HEK293 (cell line): Measurements from ENCODE around the gene ZNF507.
"Not testable (repeated sequence)": the region's sequence is repeated elsewhere in the genome, so short reads cannot be mapped to it uniquely, and the experiment has no call there.

ENCODE experiments used
- CTCF ChIA-PET: fragments of 350-600 bp; formaldehyde crosslinking; extraction: SDS; loops from one replicate; lab custom pipeline; 2021; ENCODE audit warnings: antibody characterized with exemption; lab: Yijun Ruan, JAX
- POLR2A ChIA-PET: fragments of 300-600 bp; formaldehyde crosslinking; extraction: SDS; loops from one replicate; lab custom pipeline; 2020; ENCODE audit warnings: antibody characterized with exemption, inconsistent platforms; lab: Yijun Ruan, JAX
- H3K27ac ChIP-seq: fragments of 200-500 bp; sonication (Bioruptor generic); 2 replicates; pipeline ENCODE4 v1.5.1; 2014; ENCODE audit warnings: low read depth, low read length, control low read depth, inconsistent platforms; ENCODE audit errors: extremely low read depth
- H3K36me3 ChIP-seq, 2 experiments: fragments of 200-500 bp in 1 of 2; sonication (Bioruptor generic) in 1 of 2; 1 replicate in 1 of 2; 2 replicates in 1 of 2; pipeline ENCODE4 v1.5.1; 2014 to 2017; ENCODE audit warnings: inconsistent platforms in 2 of 2, low read length in 2 of 2; ENCODE audit not compliant: control insufficient read depth in 2 of 2, insufficient read depth in 1 of 2
- H3K4me1 ChIP-seq: fragments of 200-500 bp; sonication (Bioruptor generic); 2 replicates; pipeline ENCODE4 v1.5.1; 2014; ENCODE audit warnings: mild to moderate bottlenecking, low read length, inconsistent platforms; ENCODE audit not compliant: control insufficient read depth, insufficient read depth
- H3K4me3 ChIP-seq: 2 replicates; pipeline ENCODE4 v1.5.1; 2011; ENCODE audit warnings: low read depth, mild to moderate bottlenecking, control low read depth, low read length, moderate library complexity
- H3K9me3 ChIP-seq: fragments of 200-500 bp; sonication (Bioruptor generic); 2 replicates; pipeline ENCODE4 v1.5.1; 2014; ENCODE audit warnings: low read depth, low read length, inconsistent platforms; ENCODE audit not compliant: control insufficient read depth, insufficient read depth
- CTCF ChIP-seq: fragments of 450-650 bp; formaldehyde crosslinking; IDR thresholded peaks from 2 replicates; pipeline ENCODE4 v1.5.1; 2016; ENCODE audit warnings: missing biosample characterization, missing genetic modification characterization
- IKZF3 ChIP-seq: fragments of 450-650 bp; IDR thresholded peaks from 2 replicates; pipeline ENCODE4 v1.5.0; 2018; ENCODE audit warnings: missing biosample characterization, mild to moderate bottlenecking, missing genetic modification characterization, moderate library complexity
- REPIN1 ChIP-seq: fragments of 450-650 bp; formaldehyde crosslinking; IDR thresholded peaks from 2 replicates; pipeline ENCODE4 v1.5.1; 2017; ENCODE audit warnings: missing biosample characterization, missing genetic modification characterization, low read depth
- ZBTB10 ChIP-seq: fragments of 450-650 bp; formaldehyde crosslinking; IDR thresholded peaks from 2 replicates; pipeline ENCODE4 v1.5.1; 2016; ENCODE audit warnings: missing biosample characterization, missing genetic modification characterization
- ZNF202 ChIP-seq: fragments of 450-650 bp; formaldehyde crosslinking; IDR thresholded peaks from 2 replicates; pipeline ENCODE4 v1.5.1; 2016; ENCODE audit warnings: missing biosample characterization, missing genetic modification characterization, borderline replicate concordance
- ZNF274 ChIP-seq, 2 experiments: fragments of 200-500 bp in 1 of 2; fragments of 450-650 bp in 1 of 2; sonication (Bioruptor generic) in 1 of 2; formaldehyde crosslinking in 1 of 2; IDR thresholded peaks; 2 replicates each; pipeline versions ENCODE4 v1.5.1 to v1.6.1; 2014 to 2016; ENCODE audit warnings: borderline replicate concordance in 1 of 2, inconsistent platforms in 1 of 2, low read length in 1 of 2, missing biosample characterization in 1 of 2, missing genetic modification characterization in 1 of 2
- ZNF473 ChIP-seq: fragments of 450-650 bp; formaldehyde crosslinking; IDR thresholded peaks from 2 replicates; pipeline ENCODE4 v1.5.1; 2017; ENCODE audit warnings: missing biosample characterization, missing genetic modification characterization
- ZNF518A ChIP-seq: fragments of 450-650 bp; formaldehyde crosslinking; conservative IDR thresholded peaks from 2 replicates; pipeline ENCODE4 v1.5.1; 2016; ENCODE audit warnings: low read depth, missing biosample characterization, missing genetic modification characterization
- ZNF530 ChIP-seq: fragments of 450-650 bp; formaldehyde crosslinking; IDR thresholded peaks from 2 replicates; pipeline ENCODE4 v1.5.1; 2016; ENCODE audit warnings: low read depth, missing biosample characterization, missing genetic modification characterization
- ZNF654 ChIP-seq: fragments of 450-650 bp; formaldehyde crosslinking; IDR thresholded peaks from 2 replicates; pipeline ENCODE4 v1.5.1; 2016; ENCODE audit warnings: low read depth, missing biosample characterization, missing genetic modification characterization
- ZNF670 ChIP-seq: fragments of 450-650 bp; formaldehyde crosslinking; IDR thresholded peaks from 2 replicates; pipeline ENCODE4 v1.5.1; 2016; ENCODE audit warnings: missing biosample characterization, missing genetic modification characterization, low read depth

ZNF507 gene

GRCh38 chr19:32373585-32374295 is 28.3 kb downstream of the ZNF507 start (continued):
- TF ChIP-seq ZBTB10 (tag by site-specific recombination), result no peak
- TF ChIP-seq ZNF518A (tag by site-specific recombination), result peak; percentile 56
- TF ChIP-seq ZNF274 (IDR thresholded peaks at IDR 0.05; ENCODE audit: low read length), result no peak
- no peak for TF ChIP-seq ZNF274 (tag by site-specific recombination; IDR thresholded peaks at IDR 0.05; ENCODE audit: borderline replicate concordance)

GRCh38 chr19:32374362-32374761 is 29.0 kb downstream of the ZNF507 start:
- Histone ChIP-seq H3K36me3 (peaks cover 55 to 74% of the 10 kb centered on the region in 2 experiments), H3K4me1 (peaks cover 18% of the 10 kb centered on the region), H3K27ac (peak overlapping the region; percentile 47; the same call in 1 of the 2 replicates)
- H3K9me3 ChIP-seq, H3K4me3 ChIP-seq: not testable (repeated sequence)
- ChIA-PET CTCF (interaction anchor here (0.7 to 4.5 kb wide), 7 partner anchors 9 to 1704 kb away, joined by 3 to 17 read pairs (median 4); no protein-coding TSS in a partner anchor), POLR2A (interaction anchor here (0.7 to 1.9 kb wide), 6 partner anchors 10 to 207 kb away, joined by 3 to 24 read pairs (median 4); partner anchors contain the start of genes DPY19L3, PDCD5 and ZNF507)
- 0 out of 2 replicates have a peak, but pooled peaks have one; percentile 9 for TF ChIP-seq ZNF530 (tag by site-specific recombination)
- 0 out of 2 replicates have a peak, but pooled peaks have one; percentile 7 for TF ChIP-seq ZNF473 (tag by site-specific recombination)
- 0 out of 2 replicates have a peak, but pooled peaks have one; percentile 22 for TF ChIP-seq ZNF670 (tag by site-specific recombination)
- 0 out of 2 replicates have a peak, but pooled peaks have one; percentile 3 for TF ChIP-seq REPIN1 (tag by site-specific recombination)

GRCh38 chr19:32377088-32377487 is 31.7 kb downstream of the ZNF507 start:
- CTCF ChIA-PET, result interaction anchor here (0.6 to 1.3 kb wide), 9 partner anchors 9 to 1709 kb away, joined by 3 to 10 read pairs (median 4); no protein-coding TSS in a partner anchor
- peaks cover 19% of the 10 kb centered on the region for H3K4me1 ChIP-seq
- 0 out of 2 replicates have a peak, but pooled peaks have one; percentile 15 for TF ChIP-seq CTCF (tag by site-specific recombination)
- TF ChIP-seq ZNF654, result peak; percentile 38
- 0 out of 2 replicates have a peak, but pooled peaks have one; percentile 12 for TF ChIP-seq IKZF3 (tag by site-specific recombination)
- TF ChIP-seq ZNF202 (tag by site-specific recombination), result peak; percentile 81
- TF ChIP-seq, all 188 proteins: peak for 4; not testable (repeated sequence) for 184
- peaks cover 64 to 74% of the 10 kb centered on the region in 2 experiments for H3K36me3 ChIP-seq
- H3K4me3 ChIP-seq, POLR2A ChIA-PET, H3K27ac ChIP-seq, H3K9me3 ChIP-seq: not testable (repeated sequence)
